ENCODE measurements around the gene CAPN14.
"Not testable (repeated sequence)": the region's sequence is repeated elsewhere in the genome, so short reads cannot be mapped to it uniquely, and the experiment has no call there.

Gene CAPN14

DNA sequence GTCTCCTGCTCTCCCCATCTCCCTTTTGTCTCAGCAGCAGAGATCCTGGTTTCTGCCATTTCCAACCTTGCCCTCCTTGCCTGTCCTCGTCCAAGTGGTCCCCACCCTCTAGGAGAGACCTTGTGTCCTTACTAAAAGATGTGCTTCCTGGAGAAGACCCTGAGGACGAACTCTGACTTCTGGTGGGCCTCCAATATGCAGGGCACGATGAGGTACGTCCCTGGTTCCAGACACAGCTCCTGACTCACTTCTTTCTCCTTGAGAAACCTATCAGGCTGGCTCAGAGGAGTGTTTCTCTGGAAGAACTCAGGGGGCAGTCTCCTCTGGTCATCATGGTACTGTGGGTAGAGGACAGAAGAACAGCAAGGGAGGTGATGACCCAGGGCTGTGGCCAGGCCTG lies 28.2 kb downstream of the CAPN14 start:
- no peaks in the 10 kb centered on the region for H3K9me3 ChIP-seq (ENCODE audit: control insufficient read depth, low read depth, low read length)
- H3K4me1 ChIP-seq (ENCODE audit: control insufficient read depth, low read depth, low read length), result no peaks in the 10 kb centered on the region
- no peaks in the 10 kb centered on the region for H3K27me3 ChIP-seq (ENCODE audit: control insufficient read depth, insufficient read depth, low read length)
- no peaks in the 10 kb centered on the region for H3K36me3 ChIP-seq (ENCODE audit: control insufficient read depth, low read depth, low read length)
- no peak overlapping the region for H3K4me3 ChIP-seq (ENCODE audit: low read length)
- no peak overlapping the region for H3K9ac ChIP-seq (ENCODE audit: low read length)
- H3K27ac ChIP-seq (ENCODE audit: low read length), result no peak overlapping the region

DNA sequence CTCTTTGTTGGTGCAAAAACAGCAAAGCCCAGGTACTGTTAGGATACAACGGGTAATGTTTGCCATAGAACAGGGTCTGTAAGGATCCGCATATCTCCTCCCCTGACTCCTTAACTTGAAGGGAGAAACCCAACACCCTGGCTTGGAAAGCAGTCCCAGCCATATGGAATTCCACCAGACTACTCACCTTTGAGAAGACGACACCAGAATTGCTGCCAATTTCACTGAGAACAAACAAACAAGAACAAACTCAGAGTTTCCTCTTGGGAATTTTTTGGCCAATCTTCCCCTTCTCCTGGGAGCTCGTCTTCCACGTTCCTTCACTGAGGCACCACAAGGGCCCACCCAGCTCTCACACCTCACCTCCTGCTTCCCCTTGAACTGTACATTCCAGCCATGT lies 29.2 kb downstream of the CAPN14 start:
- Histone ChIP-seq H3K9me3 (ENCODE audit: control insufficient read depth, low read depth, low read length) (no peaks in the 10 kb centered on the region), H3K4me1 (ENCODE audit: control insufficient read depth, low read depth, low read length) (no peaks in the 10 kb centered on the region), H3K27me3 (ENCODE audit: control insufficient read depth, insufficient read depth, low read length) (no peaks in the 10 kb centered on the region), H3K9ac (ENCODE audit: low read length) (no peak overlapping the region), H3K36me3 (ENCODE audit: control insufficient read depth, low read depth, low read length) (no peaks in the 10 kb centered on the region), H3K4me3 (ENCODE audit: low read length) (no peak overlapping the region), H3K27ac (ENCODE audit: low read length) (no peak overlapping the region)

DNA sequence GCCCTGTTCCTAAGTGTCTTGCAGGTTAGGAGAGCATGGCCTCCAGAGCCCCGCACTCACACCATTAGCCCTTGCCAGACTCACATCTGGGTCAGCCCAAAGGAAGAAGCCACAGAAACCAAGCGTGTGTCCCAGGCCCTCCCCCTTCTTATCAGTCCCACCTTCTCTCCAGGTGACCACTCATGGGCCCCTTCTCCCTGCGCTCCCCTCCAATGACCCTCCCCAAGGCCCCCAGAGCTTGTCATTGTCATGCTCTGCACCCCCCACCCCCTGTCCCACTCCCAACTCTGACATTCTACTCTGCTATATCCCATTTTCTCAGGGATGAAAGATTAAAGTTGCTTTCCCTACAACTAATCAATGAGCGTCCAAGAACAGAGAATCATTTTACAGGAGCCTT lies 30.1 kb downstream of the CAPN14 start:
- Histone ChIP-seq H3K9me3 (ENCODE audit: control insufficient read depth, low read depth, low read length) (no peaks in the 10 kb centered on the region), H3K4me3 (ENCODE audit: low read length) (no peak overlapping the region), H3K9ac (ENCODE audit: low read length) (no peak overlapping the region), H3K27me3 (ENCODE audit: control insufficient read depth, insufficient read depth, low read length) (no peaks in the 10 kb centered on the region), H3K36me3 (ENCODE audit: control insufficient read depth, low read depth, low read length) (no peaks in the 10 kb centered on the region), H3K27ac (ENCODE audit: low read length) (no peak overlapping the region), H3K4me1 (ENCODE audit: control insufficient read depth, low read depth, low read length) (no peaks in the 10 kb centered on the region)

DNA sequence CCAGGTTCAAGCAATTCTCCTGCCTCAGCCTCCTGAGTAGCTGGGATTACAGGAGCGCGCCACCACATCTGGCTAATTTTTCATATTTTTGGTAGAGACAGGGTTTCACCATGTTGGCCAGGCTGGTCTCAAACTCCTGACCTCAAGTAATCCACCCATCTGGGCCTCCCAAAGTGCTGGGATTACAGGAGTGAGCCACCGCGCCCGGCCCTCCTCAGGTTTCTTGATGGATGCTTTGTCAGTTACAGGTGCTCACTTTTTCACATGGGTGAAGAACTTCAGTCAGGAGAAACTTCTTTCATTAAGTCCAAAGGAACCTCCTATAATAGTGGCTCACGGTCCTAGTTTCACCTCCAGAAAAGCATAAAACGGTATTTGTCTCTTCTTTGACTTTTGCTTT lies 33.3 kb downstream of the CAPN14 start:
- not testable (repeated sequence) for H3K4me1 ChIP-seq (ENCODE audit: control insufficient read depth, low read depth, low read length); H3K9me3 ChIP-seq (ENCODE audit: control insufficient read depth, low read depth, low read length); H3K27ac ChIP-seq (ENCODE audit: low read length); H3K36me3 ChIP-seq (ENCODE audit: control insufficient read depth, low read depth, low read length); H3K9ac ChIP-seq (ENCODE audit: low read length); H3K27me3 ChIP-seq (ENCODE audit: control insufficient read depth, insufficient read depth, low read length); H3K4me3 ChIP-seq (ENCODE audit: low read length)

DNA sequence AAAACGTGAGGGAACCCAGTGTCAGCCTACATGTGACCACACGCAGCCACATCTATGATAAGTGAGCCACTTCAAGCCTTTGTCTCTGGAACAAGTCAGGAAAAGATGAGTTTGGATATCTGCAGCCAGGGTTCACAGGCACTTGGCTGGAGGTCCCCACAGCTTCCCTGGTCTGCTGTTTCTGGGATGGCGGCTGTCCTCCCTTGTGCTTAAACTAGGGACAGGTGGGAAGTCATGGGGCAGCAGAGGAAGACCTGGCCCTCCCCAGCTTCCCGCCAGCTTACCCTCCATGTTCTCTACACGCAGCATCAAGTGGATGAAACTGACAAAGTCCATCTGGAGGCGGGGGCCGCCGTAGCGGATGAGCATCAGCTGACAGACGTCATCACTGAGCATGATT lies 40.6 kb downstream of the CAPN14 start:
- H3K9me3 ChIP-seq (ENCODE audit: control insufficient read depth, low read depth, low read length), result no peaks in the 10 kb centered on the region
- no peak overlapping the region for H3K9ac ChIP-seq (ENCODE audit: low read length)
- no peaks in the 10 kb centered on the region for H3K27me3 ChIP-seq (ENCODE audit: control insufficient read depth, insufficient read depth, low read length)
- no peak overlapping the region for H3K27ac ChIP-seq (ENCODE audit: low read length)
- no peak overlapping the region for H3K4me3 ChIP-seq (ENCODE audit: low read length)
- no peaks in the 10 kb centered on the region for H3K36me3 ChIP-seq (ENCODE audit: control insufficient read depth, low read depth, low read length)
- H3K4me1 ChIP-seq (ENCODE audit: control insufficient read depth, low read depth, low read length), result no peaks in the 10 kb centered on the region

DNA sequence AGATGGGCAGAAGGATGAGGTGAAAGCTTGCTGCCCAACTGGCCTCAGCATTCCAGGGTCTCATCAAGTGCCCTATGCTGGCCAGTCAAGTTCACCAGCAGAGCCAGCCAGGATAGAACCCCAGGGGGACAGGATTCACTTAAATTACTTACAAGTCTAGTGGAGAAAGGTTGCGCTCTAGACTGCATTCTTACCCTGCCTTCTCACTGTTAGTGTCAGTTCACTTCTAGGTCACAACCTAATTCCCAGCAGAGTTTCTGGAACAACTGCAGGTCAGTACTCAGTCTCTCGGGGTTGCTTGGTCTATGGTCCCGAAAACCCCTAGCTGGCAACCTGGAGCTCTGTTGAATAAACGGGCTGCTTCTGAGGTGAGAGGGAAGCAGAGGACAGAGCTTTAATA lies 46.2 kb downstream of the CAPN14 start:
- Histone ChIP-seq H3K27me3 (ENCODE audit: control insufficient read depth, insufficient read depth, low read length) (no peaks in the 10 kb centered on the region), H3K9me3 (ENCODE audit: control insufficient read depth, low read depth, low read length) (no peaks in the 10 kb centered on the region), H3K4me1 (ENCODE audit: control insufficient read depth, low read depth, low read length) (no peaks in the 10 kb centered on the region), H3K9ac (ENCODE audit: low read length) (no peak overlapping the region), H3K36me3 (ENCODE audit: control insufficient read depth, low read depth, low read length) (no peaks in the 10 kb centered on the region), H3K4me3 (ENCODE audit: low read length) (no peak overlapping the region), H3K27ac (ENCODE audit: low read length) (no peak overlapping the region)

DNA sequence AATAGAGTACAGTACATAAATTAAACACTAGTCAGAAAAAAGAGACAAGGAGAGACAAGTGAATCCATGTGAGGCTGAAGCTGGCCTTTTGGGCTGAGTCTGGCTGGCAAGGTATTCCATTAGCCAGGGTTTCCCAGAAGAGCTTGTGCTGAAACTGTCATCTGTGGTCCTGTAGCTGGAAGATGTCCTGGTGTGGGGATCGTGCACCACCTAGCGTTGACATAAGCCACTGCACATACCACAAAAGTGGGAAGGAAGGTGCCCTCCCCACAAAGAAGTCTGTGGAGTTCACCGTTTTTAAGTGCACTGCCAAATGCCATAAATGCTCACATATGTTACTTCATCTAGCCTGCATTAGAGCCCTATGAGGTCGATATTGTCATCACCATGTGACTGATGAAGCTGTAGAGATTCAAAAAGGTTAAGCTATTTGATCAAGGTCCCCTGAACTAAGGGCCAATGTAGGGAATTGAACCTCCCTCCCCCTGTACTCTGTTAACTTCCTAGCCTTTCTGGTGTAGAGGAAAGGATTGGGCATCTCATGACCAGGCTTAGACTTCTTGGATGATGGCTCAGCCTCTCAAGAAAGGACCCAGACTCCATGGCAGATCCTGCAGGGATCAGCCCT lies 47.1 kb downstream of the CAPN14 start:
- no peaks in the 10 kb centered on the region for H3K9me3 ChIP-seq (ENCODE audit: control insufficient read depth, low read depth, low read length)
- no peak overlapping the region for H3K4me3 ChIP-seq (ENCODE audit: low read length)
- no peaks in the 10 kb centered on the region for H3K4me1 ChIP-seq (ENCODE audit: control insufficient read depth, low read depth, low read length)
- H3K27me3 ChIP-seq (ENCODE audit: control insufficient read depth, insufficient read depth, low read length), result no peaks in the 10 kb centered on the region
- no peak overlapping the region for H3K9ac ChIP-seq (ENCODE audit: low read length)
- H3K36me3 ChIP-seq (ENCODE audit: control insufficient read depth, low read depth, low read length), result no peaks in the 10 kb centered on the region
- no peak overlapping the region for H3K27ac ChIP-seq (ENCODE audit: low read length)

DNA sequence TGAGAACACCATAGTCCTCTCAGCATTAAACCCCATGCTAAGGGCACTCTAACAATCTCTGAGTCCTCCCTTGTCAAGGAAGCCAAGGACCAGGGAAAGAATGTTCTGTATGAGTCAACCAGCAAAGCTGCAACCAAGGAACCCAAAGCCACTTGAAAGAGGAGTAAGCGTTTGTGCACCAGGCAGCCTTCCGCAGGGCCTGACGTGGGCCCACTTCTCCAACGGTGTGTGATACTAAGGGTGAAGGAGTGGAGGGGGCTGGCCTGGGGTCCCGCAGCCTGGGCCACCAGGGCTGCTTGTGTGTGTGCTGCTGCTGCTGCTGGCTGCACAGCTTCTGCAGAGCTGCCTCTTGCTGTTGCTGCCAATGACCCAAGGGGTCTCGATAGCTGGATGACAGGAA lies 49.0 kb downstream of the CAPN14 start:
- Histone ChIP-seq H3K27ac (ENCODE audit: low read length) (no peak overlapping the region), H3K9ac (ENCODE audit: low read length) (no peak overlapping the region), H3K4me3 (ENCODE audit: low read length) (no peak overlapping the region), H3K27me3 (ENCODE audit: control insufficient read depth, insufficient read depth, low read length) (no peaks in the 10 kb centered on the region), H3K9me3 (ENCODE audit: control insufficient read depth, low read depth, low read length) (no peaks in the 10 kb centered on the region), H3K4me1 (ENCODE audit: control insufficient read depth, low read depth, low read length) (no peaks in the 10 kb centered on the region), H3K36me3 (ENCODE audit: control insufficient read depth, low read depth, low read length) (no peaks in the 10 kb centered on the region)

DNA sequence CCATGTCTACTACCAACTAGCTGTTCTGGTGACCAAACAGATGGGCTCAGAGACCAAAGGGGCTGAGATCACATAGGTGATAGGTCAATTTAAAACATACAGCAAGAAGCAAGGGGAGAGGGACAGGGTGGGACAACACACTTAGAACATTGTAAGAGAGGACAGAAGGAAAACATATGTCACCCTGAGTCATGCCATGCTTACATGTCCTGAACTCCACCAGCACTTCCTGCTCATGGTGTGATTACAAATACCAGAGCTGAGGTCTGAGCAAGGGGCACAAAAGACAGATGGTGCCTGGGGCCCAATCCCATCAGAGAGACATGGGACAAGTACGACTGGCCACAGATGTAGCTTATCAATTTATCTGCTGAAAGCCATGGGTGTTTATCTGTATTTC lies 50.4 kb downstream of the CAPN14 start:
- Histone ChIP-seq H3K4me1 (ENCODE audit: control insufficient read depth, low read depth, low read length) (no peaks in the 10 kb centered on the region), H3K27ac (ENCODE audit: low read length) (no peak overlapping the region), H3K9me3 (ENCODE audit: control insufficient read depth, low read depth, low read length) (no peaks in the 10 kb centered on the region), H3K9ac (ENCODE audit: low read length) (no peak overlapping the region), H3K27me3 (ENCODE audit: control insufficient read depth, insufficient read depth, low read length) (no peaks in the 10 kb centered on the region), H3K4me3 (ENCODE audit: low read length) (no peak overlapping the region), H3K36me3 (ENCODE audit: control insufficient read depth, low read depth, low read length) (no peaks in the 10 kb centered on the region)

DNA sequence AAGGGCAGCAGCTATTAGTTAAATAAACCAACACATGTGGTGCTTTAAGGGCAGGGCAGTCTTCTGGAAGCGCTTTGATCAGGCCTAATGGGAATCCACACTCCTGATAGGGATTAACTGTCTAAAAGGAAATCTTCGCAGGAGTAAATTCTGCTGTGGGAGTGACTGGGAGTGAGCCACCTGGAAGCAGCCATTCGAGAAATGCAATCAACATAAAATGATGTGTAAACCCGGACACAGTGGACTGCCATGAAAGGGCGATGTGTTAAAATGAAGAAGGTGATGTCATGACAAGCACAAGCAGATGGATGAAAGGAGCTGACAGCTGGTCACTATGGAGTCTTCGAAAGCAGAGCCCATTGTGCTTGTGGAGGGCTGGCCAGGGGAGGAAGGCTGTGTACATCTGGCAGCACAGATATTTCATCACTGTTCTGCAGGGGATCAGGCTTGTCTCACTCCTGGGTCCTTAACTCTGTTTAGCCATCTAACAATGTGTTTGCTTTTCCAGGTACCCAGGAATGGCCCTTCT lies 54.2 kb downstream of the CAPN14 start:
- H3K36me3 ChIP-seq (ENCODE audit: control insufficient read depth, low read depth, low read length), result no peaks in the 10 kb centered on the region
- H3K4me3 ChIP-seq (ENCODE audit: low read length), result no peak overlapping the region
- H3K9ac ChIP-seq (ENCODE audit: low read length), result no peak overlapping the region
- no peaks in the 10 kb centered on the region for H3K9me3 ChIP-seq (ENCODE audit: control insufficient read depth, low read depth, low read length)
- no peaks in the 10 kb centered on the region for H3K27me3 ChIP-seq (ENCODE audit: control insufficient read depth, insufficient read depth, low read length)
- no peak overlapping the region for H3K27ac ChIP-seq (ENCODE audit: low read length)
- H3K4me1 ChIP-seq (ENCODE audit: control insufficient read depth, low read depth, low read length), result no peaks in the 10 kb centered on the region

DNA sequence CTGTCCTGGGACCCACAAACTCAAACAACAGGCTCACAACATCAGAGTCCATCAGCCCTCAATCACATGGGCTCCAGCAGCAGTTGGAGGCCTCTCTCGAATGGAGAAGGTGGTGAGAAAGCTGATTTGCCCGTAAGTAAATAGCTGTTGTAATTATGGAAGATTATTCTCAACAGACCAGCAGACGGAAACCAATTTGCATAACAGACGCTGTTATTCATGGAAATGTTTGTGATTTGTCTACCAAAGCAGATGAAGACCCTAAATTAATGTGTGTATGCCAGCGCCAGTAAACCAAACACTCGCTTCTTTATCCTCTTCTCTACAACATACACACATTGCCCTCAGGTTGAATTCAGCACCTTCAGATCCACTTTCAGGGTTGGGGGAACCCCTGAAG lies 55.7 kb downstream of the CAPN14 start:
- H3K4me1 ChIP-seq (ENCODE audit: control insufficient read depth, low read depth, low read length), result no peaks in the 10 kb centered on the region
- H3K27me3 ChIP-seq (ENCODE audit: control insufficient read depth, insufficient read depth, low read length), result no peaks in the 10 kb centered on the region
- no peak overlapping the region for H3K9ac ChIP-seq (ENCODE audit: low read length)
- no peaks in the 10 kb centered on the region for H3K9me3 ChIP-seq (ENCODE audit: control insufficient read depth, low read depth, low read length)
- H3K27ac ChIP-seq (ENCODE audit: low read length), result no peak overlapping the region
- no peaks in the 10 kb centered on the region for H3K36me3 ChIP-seq (ENCODE audit: control insufficient read depth, low read depth, low read length)
- H3K4me3 ChIP-seq (ENCODE audit: low read length), result no peak overlapping the region

DNA sequence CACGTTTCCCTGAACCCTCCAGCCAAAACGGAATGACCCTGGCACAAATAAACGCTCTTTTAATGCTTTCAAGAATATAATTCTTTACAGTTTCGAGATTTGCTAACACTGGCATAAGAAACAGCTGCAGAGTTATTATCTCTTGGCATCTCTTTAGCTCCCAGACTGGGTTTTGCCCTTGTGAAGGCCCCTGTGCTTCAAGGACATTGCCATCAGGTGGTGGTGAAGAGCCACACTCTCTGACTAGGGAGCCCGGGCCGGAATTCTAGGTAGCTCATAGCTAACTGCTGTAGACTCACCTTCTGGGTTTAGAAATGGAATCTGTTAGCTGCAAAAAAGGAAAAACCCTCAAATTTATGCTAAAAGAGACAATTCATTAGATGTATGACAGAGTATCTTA lies 65.8 kb downstream of the CAPN14 start:
- H3K4me3 ChIP-seq (ENCODE audit: low read length), result no peak overlapping the region
- no peaks in the 10 kb centered on the region for H3K36me3 ChIP-seq (ENCODE audit: control insufficient read depth, low read depth, low read length)
- H3K27me3 ChIP-seq (ENCODE audit: control insufficient read depth, insufficient read depth, low read length), result no peaks in the 10 kb centered on the region

More for the DNA sequence above, 65.8 kb downstream of the CAPN14 start:
- no peaks in the 10 kb centered on the region for H3K4me1 ChIP-seq (ENCODE audit: control insufficient read depth, low read depth, low read length)
- no peak overlapping the region for H3K9ac ChIP-seq (ENCODE audit: low read length)
- no peaks in the 10 kb centered on the region for H3K9me3 ChIP-seq (ENCODE audit: control insufficient read depth, low read depth, low read length)
- no peak overlapping the region for H3K27ac ChIP-seq (ENCODE audit: low read length)

Data from iPS-18a (cell line).